NCI-H526 (cell line): ENCODE measurements around the gene N4BP2L1.

Experiments used
- DNase-seq, 2 experiments: peaks; one replicate each; lab custom pipeline; 2025; lab: John Stamatoyannopoulos, UW

The N4BP2L1 gene

DNA sequence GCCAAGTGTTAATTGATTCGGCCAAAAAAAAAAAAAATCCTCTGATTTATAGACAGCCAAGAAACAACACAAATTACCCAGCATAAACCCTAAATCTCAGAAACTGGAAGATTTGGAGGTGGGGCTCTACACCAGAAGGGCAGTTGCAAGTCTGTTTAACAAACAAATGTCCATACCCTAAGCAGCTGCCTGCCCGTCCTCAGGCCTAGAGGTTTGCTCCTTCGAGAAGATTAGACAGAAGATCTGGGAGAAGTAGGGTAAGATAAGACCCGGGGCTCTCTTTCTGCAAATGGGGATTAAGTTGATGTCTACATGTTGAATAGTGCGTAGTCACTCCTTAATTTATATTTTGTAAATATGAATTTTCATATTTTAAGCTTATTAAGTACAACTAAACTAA lies 3.4 kb upstream of the N4BP2L1 start:
- no peak for DNase-seq

GRCh38 chr13:32430018-32430747 lies 2.3 kb upstream of the N4BP2L1 start:
- no peak for DNase-seq

DNA sequence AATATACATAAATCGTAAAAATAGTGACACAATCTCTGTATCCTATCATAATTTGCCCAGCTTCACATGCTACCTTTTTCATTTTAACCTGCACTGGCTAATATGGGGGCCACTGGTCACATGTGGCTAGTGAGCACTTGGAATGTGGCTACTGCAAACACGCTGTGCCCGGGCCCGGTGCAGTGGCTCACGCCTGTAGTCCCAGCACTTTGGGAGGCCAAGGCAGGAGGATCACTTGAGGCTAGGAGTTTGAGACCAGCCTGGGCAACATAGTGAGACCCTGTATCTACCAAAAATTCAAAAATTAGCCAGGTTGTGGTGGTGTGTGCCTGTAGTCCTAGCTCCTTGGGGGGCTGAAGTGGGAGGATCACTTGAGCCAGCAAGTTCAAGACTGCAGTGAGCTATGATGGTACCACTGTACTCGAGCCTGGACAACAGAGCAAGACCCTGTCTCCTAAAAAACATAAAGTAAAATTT lies 1.5 kb upstream of the N4BP2L1 start:
- no peak for DNase-seq

- DNase-seq: no peak
Measured at GRCh38 chr13:32428581-32429432, 877 bp upstream of the N4BP2L1 start.

- DNase-seq: peak; percentile 39 to 85
Measured at GRCh38 chr13:32426990-32427851, 709 bp downstream of the N4BP2L1 start.

- peak in 1 of 2 experiments; percentile 15 for DNase-seq
Measured at GRCh38 chr13:32426191-32426989, 1.5 kb downstream of the N4BP2L1 start.

DNA sequence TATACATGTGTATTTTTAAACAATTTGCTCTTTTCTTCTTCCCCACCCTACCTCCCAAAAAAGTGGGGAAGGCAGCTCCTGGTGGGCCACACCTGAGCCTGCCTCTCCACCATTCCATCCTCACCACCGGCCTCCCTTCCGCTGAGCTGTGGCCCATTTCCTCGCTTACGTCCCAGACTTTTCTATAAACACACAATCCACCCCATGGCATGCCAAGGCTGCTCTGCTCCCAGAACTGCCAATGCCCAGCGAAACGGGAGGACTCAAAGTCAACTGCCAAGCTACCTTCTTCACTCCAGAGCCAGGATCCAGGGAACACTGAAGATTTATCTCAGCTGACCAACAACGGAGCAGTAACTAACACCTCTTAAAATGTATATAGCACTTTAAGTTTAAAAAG lies 2.8 kb downstream of the N4BP2L1 start:
- DNase-seq: no peak

DNA sequence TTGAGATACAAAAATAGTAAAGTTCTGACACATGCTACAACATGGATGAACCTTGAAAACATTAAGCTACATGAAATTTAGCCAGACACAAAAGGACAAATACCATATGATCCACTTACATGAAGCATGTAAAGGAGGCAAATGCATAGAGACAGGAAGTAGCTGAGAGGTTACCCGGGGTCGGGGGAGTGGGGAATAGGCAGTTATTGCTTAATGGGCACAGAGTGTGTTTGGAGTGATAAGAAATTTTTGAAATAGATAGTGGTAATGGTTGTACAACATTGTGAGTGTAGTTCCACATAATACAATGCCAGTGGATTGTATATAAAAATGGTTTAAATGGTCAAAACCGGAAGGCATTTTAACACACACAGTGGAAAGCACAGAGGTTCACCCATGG lies 4.3 kb downstream of the N4BP2L1 start:
- no peak for DNase-seq

- no peak for DNase-seq
Measured at GRCh38 chr13:32419862-32420261, 8.1 kb downstream of the N4BP2L1 start.

DNA sequence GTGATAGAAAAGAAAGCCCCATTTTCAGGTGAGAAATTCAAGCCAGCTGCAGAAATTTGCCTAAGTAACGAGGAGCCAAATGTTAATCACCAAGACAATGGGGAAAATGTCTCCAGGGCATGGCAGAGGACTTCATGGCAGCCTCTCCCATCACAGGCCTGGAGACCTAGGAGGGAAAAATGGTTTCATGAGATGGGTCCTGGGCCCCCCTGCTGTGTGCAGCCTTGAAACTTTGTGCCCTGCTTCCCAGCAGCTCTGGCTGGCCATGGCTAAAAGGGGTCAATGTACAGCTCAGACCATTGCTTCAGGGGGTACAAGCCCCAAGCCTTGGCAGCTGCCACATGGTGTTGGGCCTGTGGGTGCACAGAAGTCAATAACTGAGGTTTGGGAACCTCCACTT lies 9.9 kb downstream of the N4BP2L1 start:
- no peak for DNase-seq

DNA sequence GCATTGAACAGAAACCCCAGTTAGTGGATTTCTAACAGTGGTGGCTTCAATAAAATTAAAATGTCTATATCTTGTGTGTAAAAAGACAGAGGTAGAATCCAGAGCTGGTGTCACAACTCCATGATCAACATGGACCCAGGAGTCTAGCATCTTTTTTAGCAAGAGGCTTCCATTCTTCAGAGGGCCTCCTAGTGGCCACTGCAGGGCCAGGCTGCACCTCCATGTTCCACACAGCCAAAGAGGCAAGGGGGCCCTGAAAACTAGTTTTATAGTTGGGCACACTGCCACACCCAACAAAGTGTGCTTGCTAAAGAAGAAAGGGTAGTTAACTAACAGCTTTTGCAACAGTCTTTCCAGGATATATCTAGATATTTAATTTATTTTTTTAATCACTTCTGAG lies 12.9 kb downstream of the N4BP2L1 start:
- peak in 1 of 2 experiments; percentile 42 for DNase-seq

DNA sequence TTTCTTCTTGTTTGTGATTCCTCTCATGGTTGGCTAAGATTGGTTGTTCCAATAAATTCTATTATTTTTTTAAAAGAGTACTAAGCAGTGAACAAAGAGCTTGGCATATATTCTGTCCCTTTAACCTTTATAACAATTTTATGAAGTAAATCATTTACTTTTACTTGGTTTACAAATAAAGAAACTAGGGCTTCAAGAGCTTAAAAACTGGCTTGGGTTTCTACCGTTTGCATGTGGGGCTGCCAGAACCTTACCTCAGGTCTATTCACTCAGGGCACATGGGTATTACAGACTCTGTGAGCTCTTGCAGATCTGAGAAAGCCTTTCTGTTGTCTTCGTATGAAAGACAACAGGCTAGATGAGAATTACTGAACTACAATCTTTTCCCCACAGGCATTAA lies 13.3 kb downstream of the N4BP2L1 start:
- DNase-seq: no peak

DNA sequence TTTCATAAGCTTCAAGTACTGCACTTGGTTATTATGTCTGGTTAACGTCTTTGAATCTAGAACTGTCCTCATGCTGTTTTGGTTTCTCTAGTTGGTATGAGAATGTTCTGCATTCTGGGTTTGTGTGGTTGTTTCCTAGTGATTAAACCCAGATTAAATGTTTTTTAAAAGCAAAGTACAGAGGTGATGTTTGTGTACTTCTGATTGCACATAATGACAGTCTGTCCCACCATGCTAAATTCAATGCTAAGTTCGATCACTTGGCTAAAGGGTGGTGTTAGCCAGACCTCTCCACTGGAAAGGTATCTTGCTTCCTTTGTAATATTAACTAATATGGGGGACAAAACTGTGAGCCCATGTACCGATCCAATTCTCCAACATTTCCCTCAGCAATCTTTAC lies 14.6 kb downstream of the N4BP2L1 start:
- no peak for DNase-seq

DNA sequence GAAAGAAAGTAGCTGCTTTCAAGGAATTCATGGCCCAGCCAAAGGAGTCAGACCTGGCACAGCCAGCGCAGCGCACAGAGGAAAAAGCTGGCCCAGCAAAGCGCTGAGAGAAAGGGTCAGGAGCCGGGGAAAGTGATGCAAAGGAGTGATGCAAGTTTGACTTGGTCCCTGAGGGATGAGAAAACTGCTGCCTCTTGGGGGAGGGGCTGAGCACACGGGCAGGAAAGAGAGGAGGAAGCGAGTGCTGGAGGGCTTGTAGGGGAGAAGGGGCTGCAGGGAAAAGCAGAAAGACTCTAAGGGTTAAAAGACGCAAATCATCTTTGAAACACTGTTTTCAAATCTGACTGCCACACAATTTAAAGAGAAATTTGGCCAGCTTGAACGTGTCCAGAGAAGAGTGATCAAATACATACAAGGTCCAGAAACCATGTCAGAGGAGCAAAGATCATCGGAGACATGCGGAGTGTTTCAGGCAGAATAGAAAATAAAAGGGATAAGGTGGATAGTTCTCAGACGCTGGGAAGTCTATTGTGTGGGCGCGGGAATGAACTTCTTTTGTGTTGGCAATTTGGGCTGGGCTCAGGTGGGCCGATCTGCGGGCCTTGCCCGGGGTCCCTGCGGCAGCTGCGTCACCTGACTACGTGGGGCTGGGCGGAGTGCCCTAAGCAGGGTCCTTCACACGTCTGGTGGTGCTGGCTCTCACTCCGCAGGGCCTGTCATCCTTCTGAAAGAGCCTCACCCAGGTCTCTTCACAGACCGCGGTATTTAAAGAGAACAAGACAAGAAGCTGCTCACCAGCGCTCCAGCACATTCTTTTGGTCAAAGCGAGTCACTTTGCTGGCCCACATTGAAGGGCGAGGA lies 18.1 kb downstream of the N4BP2L1 start:
- no peak for DNase-seq

DNA sequence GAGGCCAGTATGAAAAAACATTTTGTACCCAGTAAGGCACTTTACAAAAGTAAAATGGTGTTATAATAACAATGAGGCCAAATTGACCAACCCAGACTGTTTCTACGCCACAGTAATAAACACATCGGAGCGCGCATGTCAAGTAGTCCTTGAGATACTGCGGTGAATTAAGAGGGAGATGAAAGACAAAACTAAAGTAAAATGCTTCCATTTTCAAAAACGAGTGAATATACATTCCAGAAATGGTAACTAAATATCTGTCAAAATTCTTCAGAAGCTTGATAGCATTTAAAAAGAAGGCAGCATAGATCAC lies 19.0 kb downstream of the N4BP2L1 start:
- DNase-seq: no peak

DNA sequence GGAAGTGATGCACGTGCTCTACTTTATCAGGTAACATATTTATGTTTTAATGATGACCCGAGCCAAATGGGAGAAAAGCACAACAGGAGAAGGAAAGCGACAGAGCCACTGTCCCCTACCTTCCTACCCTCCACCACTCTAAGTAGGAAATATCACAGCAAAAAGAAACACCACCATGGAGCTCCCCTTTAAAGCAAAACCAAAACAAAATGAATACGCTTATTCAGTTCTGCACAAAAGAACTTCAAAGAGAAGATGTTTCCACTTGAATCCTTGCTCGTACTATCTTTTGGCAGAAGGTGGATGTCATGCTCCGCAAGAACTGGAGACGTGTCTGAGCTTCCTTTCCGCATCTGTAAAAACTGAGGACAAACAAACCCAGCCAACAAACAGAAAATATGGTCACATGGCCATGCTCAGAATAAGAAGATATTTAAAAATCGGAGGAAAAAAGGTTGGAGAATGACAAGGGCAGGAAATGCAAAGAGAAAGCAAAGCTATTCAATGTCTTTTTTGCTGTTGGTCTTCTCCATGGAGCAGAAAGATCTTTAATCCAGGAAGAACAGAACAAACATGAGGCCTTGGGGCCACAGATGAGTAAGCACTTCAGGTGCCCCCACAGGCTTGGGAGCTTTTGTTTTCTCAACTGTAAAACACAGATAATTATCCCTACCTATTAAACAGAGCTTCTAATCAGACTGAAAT lies 19.5 kb downstream of the N4BP2L1 start:
- no peak for DNase-seq

DNA sequence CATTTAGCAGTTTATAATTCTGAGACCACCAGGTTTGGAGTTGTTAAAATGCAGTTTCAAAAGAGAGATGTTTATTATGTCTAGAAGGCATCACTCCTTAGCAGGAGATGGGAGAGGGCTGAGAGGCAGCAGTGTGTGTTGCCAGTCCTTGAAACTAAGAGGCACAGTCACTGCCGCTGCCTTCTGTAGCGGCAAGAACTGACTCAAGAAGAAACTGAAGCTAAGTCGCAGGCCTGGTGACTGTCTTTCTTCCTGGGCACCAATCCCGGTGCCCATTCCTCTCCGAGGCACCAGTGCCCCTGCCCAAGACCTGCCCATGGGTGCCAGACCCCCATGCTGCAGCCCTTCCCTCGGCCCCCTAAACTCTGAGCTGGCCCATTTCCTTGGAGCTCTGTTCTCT lies 20.1 kb downstream of the N4BP2L1 start:
- no peak for DNase-seq

GRCh38 chr13:32403108-32403507 lies 24.8 kb downstream of the N4BP2L1 start:
- DNase-seq: no peak

- DNase-seq: no peak
Measured at GRCh38 chr13:32391101-32391619, 36.8 kb downstream of the N4BP2L1 start.

DNA sequence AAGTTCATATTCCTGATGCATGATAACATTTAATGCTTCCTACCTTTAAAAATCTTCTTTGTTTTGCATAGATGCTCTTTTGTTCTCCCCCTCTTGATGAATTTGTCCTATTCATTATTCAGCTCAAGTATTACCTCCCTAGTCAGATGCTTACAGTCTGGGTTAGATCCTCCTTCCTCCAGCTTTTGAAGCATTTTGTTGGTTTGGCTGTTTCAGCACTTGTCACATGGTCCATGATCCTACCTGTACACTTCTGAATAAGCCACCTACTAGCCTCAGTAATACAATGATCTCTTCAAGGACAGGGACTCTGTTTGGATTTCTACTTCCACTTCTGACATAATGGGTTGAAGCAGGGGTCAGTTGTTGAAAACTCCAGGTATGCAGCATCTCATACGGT lies 37.4 kb downstream of the N4BP2L1 start:
- no peak for DNase-seq
